ENCODE measurements around the gene CTRL.

DNA sequence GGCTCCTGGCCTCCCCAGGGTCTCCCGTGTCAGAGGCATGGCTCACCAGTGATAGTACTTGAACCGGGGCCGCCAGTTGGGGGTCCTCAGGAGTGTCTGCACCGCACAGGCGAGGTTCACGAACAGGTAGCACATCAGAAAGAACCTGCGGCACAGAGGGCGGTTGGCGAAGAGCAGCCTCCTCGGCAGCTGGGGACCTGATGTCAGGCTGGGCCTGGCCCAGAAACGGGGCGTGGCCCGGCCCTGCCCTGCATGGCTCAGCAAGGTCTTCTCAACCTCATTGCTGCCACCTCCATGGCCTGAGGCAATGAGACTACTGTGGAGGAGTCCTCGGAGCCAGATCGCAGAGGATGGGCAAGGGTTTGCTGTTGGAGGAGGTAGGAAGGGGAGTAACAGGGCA lies 16.4 kb upstream of the CTRL start:
- TF ChIP-seq GATA2 (IDR thresholded peaks at IDR 0.05; ENCODE audit: low read depth, low read length) (no peak), GATA3 (IDR thresholded peaks at IDR 0.05; ENCODE audit: low read depth, low read length) (no peak)

Data from SH-SY5Y (cell line).